ENCODE results near the gene CLRN3.

CLRN3 gene

GRCh38 chr10:127919418-127920271, 26.9 kb upstream of the CLRN3 start:
- DNase-seq (ENCODE audit: low read depth in 2 of 2) = no peak

DNA sequence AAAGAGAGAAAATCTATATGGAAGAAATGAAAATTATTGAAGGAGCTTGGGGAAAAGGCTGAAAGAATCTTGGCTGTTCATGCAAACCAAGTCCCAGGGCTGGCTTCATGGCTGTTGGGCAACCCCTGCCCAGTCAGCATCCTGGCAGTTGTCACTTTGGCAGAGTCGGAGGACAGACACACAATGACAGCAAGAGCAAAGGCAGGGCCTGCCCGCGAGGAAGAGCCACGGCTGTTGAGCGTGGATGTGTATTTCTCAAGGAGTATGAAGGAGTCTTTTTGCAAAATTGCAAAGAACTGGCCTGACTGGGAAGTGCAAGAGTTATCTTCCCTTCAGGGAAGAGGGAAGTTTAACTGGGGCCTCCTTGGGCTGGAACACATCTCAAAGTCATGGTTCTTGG, 25.8 kb upstream of the CLRN3 start:
- DNase-seq (ENCODE audit: low read depth in 2 of 2) = no peak

GRCh38 chr10:127916826-127917225, 24.1 kb upstream of the CLRN3 start:
- DNase-seq (ENCODE audit: low read depth in 2 of 2) = no peak

GRCh38 chr10:127915324-127915723, 22.6 kb upstream of the CLRN3 start:
- no peak for DNase-seq (ENCODE audit: low read depth in 2 of 2)

DNA sequence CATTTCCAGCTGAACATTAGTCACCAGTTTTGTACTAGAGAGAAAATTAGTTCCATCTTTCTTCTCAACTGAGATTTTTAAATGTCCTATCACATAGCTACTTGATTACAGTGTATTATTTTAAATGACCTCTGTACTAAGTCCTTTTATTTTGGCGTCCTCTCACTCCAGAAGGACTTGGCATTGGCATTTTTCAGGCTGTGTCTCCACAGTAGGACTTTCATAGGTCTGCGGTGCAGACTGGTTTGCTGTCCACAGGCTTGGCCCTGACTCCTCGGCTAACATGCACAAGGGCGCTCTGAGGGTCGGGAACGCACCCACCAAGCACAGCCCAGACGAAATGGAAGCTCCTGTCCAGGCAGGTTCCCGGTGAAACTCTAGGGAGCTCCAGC, 20.6 kb upstream of the CLRN3 start:
- no peak for DNase-seq (ENCODE audit: low read depth in 2 of 2)

GRCh38 chr10:127912607-127913367, 20.0 kb upstream of the CLRN3 start:
- no peak for DNase-seq (ENCODE audit: low read depth in 2 of 2)

DNA sequence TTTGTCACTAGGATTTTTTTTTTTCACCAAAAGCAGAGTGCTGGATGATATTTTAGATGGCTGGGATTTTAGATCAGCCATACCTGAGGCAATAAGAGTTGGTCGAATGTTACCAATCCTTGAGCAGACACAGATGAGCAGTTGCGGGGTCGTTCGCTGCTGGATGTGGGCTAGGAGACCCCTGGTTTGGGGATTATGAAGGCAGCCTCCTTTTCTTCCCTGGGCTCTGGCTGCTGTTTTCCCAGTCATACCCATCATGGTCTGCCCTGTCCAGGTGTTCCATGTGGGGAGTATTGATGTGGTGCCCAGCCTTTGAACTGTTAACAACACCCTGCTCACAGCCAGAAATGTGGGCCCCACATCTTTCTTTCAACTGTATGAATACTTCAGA, 19.1 kb upstream of the CLRN3 start:
- DNase-seq (ENCODE audit: low read depth in 2 of 2) = no peak

GRCh38 chr10:127911218-127911866, 18.6 kb upstream of the CLRN3 start:
- DNase-seq (ENCODE audit: low read depth in 2 of 2) = no peak

GRCh38 chr10:127910464-127910770, 17.7 kb upstream of the CLRN3 start:
- DNase-seq (ENCODE audit: low read depth in 2 of 2) = no peak

DNA sequence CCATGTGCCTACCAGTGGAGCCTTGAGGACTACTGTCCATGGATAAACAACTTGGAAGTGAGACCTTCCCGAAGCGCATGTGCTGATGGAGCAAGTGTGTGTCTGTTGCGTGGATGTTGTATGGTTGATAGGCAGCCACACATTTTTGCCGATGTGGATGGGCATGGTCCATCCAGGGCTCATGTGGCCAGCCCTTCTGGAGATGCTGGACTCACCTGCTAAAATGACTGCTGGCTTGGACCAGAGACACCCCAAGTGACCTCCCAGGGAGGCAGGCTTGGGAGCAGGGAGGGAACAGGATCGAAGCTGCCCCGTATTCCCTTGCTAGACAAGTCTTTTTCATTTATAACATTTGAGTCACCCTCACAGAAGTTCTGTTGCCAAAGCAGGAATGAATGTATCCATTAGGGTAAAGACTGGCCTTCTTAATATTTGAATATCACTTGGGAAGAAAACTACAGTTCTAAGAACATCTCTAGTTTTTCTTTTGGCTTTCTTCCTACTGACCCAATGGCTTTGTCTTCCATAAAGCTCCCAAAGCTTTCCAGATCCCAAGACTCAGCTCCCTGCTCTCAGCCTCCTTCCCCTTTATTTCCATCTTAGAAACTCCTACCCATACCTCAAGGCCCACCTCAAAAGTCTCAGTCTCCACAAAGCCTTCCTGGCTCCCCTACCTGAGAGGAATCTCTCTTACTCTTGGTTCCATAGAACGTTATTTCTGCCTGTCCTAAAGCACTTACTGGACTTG, 17.1 kb upstream of the CLRN3 start:
- no peak for DNase-seq (ENCODE audit: low read depth in 2 of 2)

GRCh38 chr10:127908959-127909267, 16.2 kb upstream of the CLRN3 start:
- no peak for DNase-seq (ENCODE audit: low read depth in 2 of 2)

DNA sequence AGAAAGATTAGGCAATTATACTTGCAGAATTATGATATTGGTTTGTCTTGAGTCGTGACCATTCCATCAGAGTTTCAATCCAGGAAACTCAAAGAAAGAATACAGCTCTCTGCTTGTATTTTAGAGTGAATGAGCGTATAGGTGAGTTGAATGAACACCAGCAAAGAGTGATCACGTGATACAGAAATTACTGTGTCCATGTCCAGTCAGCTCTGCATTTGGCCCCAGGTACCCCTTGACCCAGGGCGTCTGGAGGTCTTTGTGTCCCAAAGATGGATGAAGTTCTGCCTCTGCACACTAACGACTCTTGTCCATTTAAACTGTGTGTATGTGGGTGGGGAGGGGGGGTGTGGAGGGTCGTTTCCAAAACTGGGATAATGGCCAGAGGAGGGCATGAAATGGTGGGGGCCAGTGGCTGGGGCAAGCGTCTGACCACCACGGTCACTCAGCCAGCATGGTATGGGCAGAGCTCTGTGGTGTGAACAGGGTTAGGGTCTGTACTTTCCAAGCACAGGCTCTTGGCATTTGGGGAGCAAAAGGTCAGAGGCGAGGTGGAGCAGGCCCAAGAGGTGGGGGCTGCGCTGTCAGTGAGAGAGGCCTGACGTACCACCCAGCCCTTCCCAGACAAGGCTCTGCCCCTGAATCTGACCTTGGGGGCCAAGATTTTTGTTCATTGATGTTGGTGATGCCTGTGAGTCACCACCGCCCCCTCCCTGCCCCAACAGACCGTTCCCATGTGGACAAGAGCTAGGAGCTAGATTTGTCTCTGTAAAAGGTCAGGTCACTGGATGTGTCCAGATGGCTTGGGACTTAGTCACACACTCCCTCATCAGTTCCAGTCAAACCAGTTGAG, 15.6 kb upstream of the CLRN3 start:
- no peak for DNase-seq (ENCODE audit: low read depth in 2 of 2)

DNA sequence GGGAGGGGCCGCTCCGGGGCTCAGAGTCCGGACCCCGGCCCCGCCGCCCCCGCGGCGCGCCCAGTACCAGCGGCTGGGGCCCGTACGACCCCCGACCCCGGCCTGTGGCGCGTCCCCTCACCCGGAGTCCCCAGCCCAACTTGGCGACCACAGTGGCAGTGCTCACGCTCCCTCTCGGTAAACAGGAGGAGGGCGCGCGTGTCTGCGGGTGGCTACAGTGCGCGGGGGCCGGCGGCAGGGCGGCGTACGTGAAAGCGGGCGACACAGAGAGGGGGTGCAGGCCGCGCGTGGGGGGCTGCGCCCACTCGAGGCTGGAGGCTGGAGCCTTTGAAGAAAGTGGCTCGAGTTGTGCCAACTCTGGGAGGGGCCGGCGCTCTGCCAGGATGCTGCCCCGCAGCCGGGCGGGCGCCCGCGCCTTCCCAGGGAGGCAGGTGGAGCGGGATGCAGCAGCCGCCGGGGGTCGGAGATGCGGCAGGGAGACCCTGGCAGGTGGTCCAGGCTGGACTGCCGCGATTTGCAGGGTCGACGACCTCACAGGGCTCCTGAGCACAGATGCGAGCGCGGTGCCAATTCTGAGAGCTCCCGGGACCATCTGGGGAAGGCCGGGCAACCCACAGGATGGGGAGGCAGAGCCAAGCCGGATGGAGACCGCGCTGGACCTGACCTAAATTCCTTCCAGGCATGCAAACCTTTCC, 14.8 kb upstream of the CLRN3 start:
- no peak for DNase-seq (ENCODE audit: low read depth in 2 of 2)

GRCh38 chr10:127906548-127907377, 14.0 kb upstream of the CLRN3 start, which contains the start of gene PTPRE:
PTPRE (plus strand) TSS chr10:127907103; CDS start chr10:128040882, 133,779 bp downstream.
- DNase-seq (ENCODE audit: low read depth in 2 of 2) = peak; percentile 59 to 61

DNA sequence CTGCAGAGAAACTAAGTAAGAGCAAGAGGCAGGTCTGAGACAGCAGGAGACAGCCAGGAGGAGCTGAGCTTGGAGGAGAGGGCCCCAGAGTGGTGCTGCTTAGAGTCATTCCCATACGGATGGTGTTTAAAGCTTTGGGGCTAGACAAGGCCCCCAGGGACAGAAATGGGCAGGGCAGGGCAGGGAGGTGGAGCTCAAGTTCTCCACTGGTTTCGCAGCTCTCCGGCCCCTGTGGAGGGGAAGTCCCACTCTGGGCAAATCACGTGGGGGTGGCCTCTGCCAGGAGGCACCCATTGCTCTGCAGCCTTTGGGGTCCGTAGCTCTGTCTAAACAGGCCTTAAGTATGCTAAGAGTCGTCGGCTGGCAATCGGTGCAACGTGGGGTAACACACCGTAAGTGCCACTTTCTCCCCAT, 13.1 kb upstream of the CLRN3 start:
- no peak for DNase-seq (ENCODE audit: low read depth in 2 of 2)

DNA sequence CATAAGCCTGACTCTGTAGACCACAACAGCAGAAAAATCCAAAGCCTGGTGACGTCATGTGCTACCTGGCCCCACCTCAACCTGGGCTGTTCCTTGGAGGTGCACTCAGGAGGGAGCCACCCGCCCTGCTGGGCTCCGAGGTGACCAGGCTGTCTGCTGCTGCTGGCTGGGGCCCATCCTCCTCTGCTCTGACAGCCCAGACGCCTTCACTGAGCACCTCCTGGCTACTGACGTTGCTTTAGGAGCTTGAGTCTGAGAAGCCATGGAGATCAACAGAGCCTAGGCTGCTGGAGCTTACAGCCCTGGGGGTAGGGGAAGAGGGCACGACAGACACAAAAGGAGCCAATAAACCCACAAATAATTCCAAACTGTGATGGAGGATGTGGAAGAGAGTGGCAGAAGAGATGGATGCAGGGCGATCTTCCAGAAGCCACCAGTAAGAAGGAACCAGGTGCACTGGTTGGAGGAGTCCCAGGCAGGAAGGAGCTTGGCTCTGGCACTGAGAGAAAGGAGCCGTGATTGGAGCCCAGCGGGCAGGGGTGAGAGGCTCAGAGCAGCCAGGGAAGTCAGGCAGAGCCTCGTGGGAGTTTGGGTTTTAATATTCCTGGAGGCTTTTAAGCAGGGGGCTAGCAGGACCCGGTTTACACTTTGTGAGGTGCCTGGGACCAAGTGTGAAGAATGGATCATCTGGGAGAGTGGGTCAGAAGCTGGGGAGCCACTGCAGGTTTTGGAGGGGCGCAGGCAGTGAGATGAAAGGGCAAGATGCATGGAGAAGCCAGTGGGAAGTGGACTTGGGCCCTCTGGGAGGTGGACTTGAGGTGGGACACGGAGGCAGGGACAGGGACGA, 12.5 kb upstream of the CLRN3 start:
- DNase-seq (ENCODE audit: low read depth in 2 of 2) = no peak

DNA sequence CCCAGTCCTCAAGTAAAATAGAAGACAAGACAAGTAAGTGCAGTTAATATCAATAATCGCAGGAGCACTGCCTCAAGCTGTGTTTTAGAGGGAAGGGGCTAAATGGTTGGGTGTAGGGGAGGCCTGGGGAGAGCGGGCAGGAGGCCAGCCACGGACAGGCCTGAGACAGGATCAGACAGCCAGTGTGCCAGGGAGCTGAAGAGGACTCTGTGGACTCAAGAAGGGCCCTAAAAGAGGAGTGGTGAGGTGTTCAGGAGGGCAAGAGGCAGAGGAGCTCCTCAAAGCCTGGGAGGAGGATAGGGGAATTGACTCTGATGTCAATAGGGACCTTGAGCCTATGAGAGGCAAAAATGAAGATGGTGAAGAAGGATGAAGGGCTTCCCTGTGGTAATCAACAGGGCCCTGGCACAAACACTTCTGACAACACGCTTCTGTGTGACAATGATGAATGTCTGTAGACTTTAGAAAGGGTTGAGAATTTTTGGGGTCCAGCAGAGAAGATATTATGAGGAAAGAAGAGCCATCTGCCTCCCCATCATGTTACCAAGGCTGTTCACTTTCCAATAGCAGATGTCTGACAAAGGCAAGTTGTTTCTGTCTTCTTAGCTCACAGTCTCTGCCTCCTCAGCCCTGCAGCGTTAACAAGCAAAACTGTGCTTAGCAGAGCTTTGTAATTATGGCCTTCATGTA, 11.7 kb upstream of the CLRN3 start:
- no peak for DNase-seq (ENCODE audit: low read depth in 2 of 2)

- no peak for DNase-seq (ENCODE audit: low read depth in 2 of 2)
Observed at GRCh38 chr10:127903789-127904188, 11.0 kb upstream of the CLRN3 start.
